HG02981 (cell line): ENCODE measurements around the gene ABCA10.
"Not testable (repeated sequence)": the region's sequence is repeated elsewhere in the genome, so short reads cannot be mapped to it uniquely, and the experiment has no call there.

ENCODE experiments used
- ATAC-seq: cut with Tn5 transposase; IDR thresholded peaks from one replicate; pipeline ENCODE4 v1.9.1; 2021; ENCODE audit warnings: mild to moderate bottlenecking, moderate library complexity; ENCODE audit not compliant: unreplicated experiment

The ABCA10 gene

GRCh38 chr17:69231521-69231920 lies 2.9 kb upstream of the ABCA10 start:
- no peak for ATAC-seq

- no peak for ATAC-seq
Measured at GRCh38 chr17:69230939-69231338, 2.3 kb upstream of the ABCA10 start.

GRCh38 chr17:69228018-69228417 lies 606 bp downstream of the ABCA10 start:
- ATAC-seq, result no peak

GRCh38 chr17:69227541-69227940 lies 1.1 kb downstream of the ABCA10 start:
- ATAC-seq, result no peak

- peak; percentile 97 for ATAC-seq
Measured at GRCh38 chr17:69223809-69224208, 4.8 kb downstream of the ABCA10 start.

- ATAC-seq, result no peak
Measured at GRCh38 chr17:69222707-69223258, 5.8 kb downstream of the ABCA10 start.

- ATAC-seq, result no peak
Measured at GRCh38 chr17:69220098-69220497, 8.5 kb downstream of the ABCA10 start.

GRCh38 chr17:69218986-69219385 lies 9.6 kb downstream of the ABCA10 start:
- no peak for ATAC-seq

GRCh38 chr17:69213059-69213813 lies 15.4 kb downstream of the ABCA10 start:
- no peak for ATAC-seq

- no peak for ATAC-seq
Measured at GRCh38 chr17:69208640-69209039, 20.0 kb downstream of the ABCA10 start.

- no peak for ATAC-seq
Measured at GRCh38 chr17:69207151-69207550, 21.5 kb downstream of the ABCA10 start.

- ATAC-seq, result no peak
Measured at GRCh38 chr17:69198238-69198637, 30.4 kb downstream of the ABCA10 start.

- ATAC-seq, result not testable (repeated sequence)
Measured at GRCh38 chr17:69196105-69196653, 32.4 kb downstream of the ABCA10 start.

GRCh38 chr17:69192754-69193153 lies 35.9 kb downstream of the ABCA10 start:
- no peak for ATAC-seq

GRCh38 chr17:69188796-69189195 lies 39.8 kb downstream of the ABCA10 start:
- no peak for ATAC-seq

- no peak for ATAC-seq
Measured at GRCh38 chr17:69188064-69188463, 40.6 kb downstream of the ABCA10 start.

- ATAC-seq, result no peak
Measured at GRCh38 chr17:69187294-69187693, 41.3 kb downstream of the ABCA10 start.

- ATAC-seq, result no peak
Measured at GRCh38 chr17:69179227-69179952, 49.2 kb downstream of the ABCA10 start.

GRCh38 chr17:69176457-69176795 lies 52.2 kb downstream of the ABCA10 start:
- no peak for ATAC-seq

GRCh38 chr17:69175625-69176456 lies 52.8 kb downstream of the ABCA10 start:
- ATAC-seq, result no peak

- ATAC-seq, result no peak
Measured at GRCh38 chr17:69175262-69175624, 53.4 kb downstream of the ABCA10 start.
